K562 (cell line): ENCODE data around the gene ATXN1. TPM values are rescaled to one million over a fixed set of nuclear protein-coding genes. Genes with fewer than 3 reads are reported as not detected.
A peak's percentile ranks its signal among the peaks of the same experiment; 100 is the strongest.

Source experiments
- ARID2 ChIP-seq: fragments of 450-650 bp; IDR thresholded peaks from 2 replicates; pipeline ENCODE4 v1.6.1; 2017; ENCODE audit warnings: antibody characterized with exemption, mild to moderate bottlenecking
- CAMTA2 ChIP-seq: fragments of 250-450 bp; sonication (Bioruptor Pico); conservative IDR thresholded peaks from 2 replicates; pipeline ENCODE4 v1.5.1; 2022
- ILF3 ChIP-seq: fragments of 450-650 bp; IDR thresholded peaks from 2 replicates; pipeline ENCODE4 v1.6.1; 2018; ENCODE audit warnings: antibody characterized with exemption, mild to moderate bottlenecking, moderate library complexity, borderline replicate concordance
- MYNN ChIP-seq, 2 experiments: sonication (generic); formaldehyde crosslinking in 1 of 2; IDR thresholded peaks; 2 replicates each; pipeline versions ENCODE4 v1.5.0 to v1.6.1; 2016 to 2020; ENCODE audit warnings: antibody characterized with exemption in 1 of 2, missing genetic modification reagents in 1 of 2
- NFATC3 ChIP-seq: fragments of 450-650 bp; IDR thresholded peaks from 2 replicates; pipeline ENCODE4 v1.6.1; 2017; ENCODE audit warnings: mild to moderate bottlenecking
- OTX1 ChIP-seq: fragments of 450-650 bp; formaldehyde crosslinking; IDR thresholded peaks from 2 replicates; pipeline ENCODE4 v1.4.0; 2022; ENCODE audit warnings: mild to moderate bottlenecking
- RBM39 ChIP-seq: fragments of 200-400 bp; formaldehyde crosslinking; optimal IDR thresholded peaks from 2 replicates; pipeline ENCODE3; 2018; ENCODE audit warnings: low read depth, low read length
- RHOXF2B ChIP-seq: fragments of 250-450 bp; sonication (Bioruptor Pico); conservative IDR thresholded peaks from 2 replicates; pipeline ENCODE4 v1.5.1; 2021
- SAFB2 ChIP-seq: fragments of 200-400 bp; formaldehyde crosslinking; IDR thresholded peaks from 2 replicates; pipeline ENCODE4 v1.6.1; 2018; ENCODE audit warnings: borderline replicate concordance, low read length, low read depth, moderate library complexity; ENCODE audit not compliant: severe bottlenecking
- SUPT5H ChIP-seq: fragments of 450-650 bp; IDR thresholded peaks from 2 replicates; pipeline ENCODE4 v1.6.1; 2016
- TCF15 ChIP-seq: fragments of 250-450 bp; sonication (Bioruptor Pico); IDR thresholded peaks from 2 replicates; pipeline ENCODE4 v1.8.0; 2022; ENCODE audit warnings: moderate library complexity, mild to moderate bottlenecking, inconsistent platforms
- TFE3 ChIP-seq: fragments of 450-650 bp; formaldehyde crosslinking; IDR thresholded peaks from 2 replicates; pipeline ENCODE4 v1.4.0; 2020; ENCODE audit warnings: mild to moderate bottlenecking, mixed read lengths
- TOE1 ChIP-seq, 2 experiments: fragments of 450-650 bp in 1 of 2; sonication (generic) in 1 of 2; formaldehyde crosslinking in 1 of 2; IDR thresholded peaks; 2 replicates each; pipeline versions ENCODE4 v1.7.1 to v1.8.0; 2016 to 2022; ENCODE audit warnings: borderline replicate concordance in 2 of 2, mild to moderate bottlenecking in 2 of 2, antibody characterized with exemption in 1 of 2, inconsistent platforms in 1 of 2, low read depth in 1 of 2, missing genetic modification reagents in 1 of 2, moderate library complexity in 1 of 2
- ZBTB8A ChIP-seq: fragments of 450-650 bp; IDR thresholded peaks from 2 replicates; pipeline ENCODE4 v1.6.1; 2018; ENCODE audit warnings: mild to moderate bottlenecking, moderate library complexity; ENCODE audit not compliant: partially characterized antibody
- ZNF24 ChIP-seq: fragments of 450-650 bp; IDR thresholded peaks from 2 replicates; pipeline ENCODE4 v1.6.1; 2016
- ZNF318 ChIP-seq, 2 experiments: fragments of 450-650 bp; IDR thresholded peaks; 2 replicates each; pipeline ENCODE4 v1.6.1; 2016; ENCODE audit warnings: mild to moderate bottlenecking in 2 of 2, borderline replicate concordance in 1 of 2, low read depth in 1 of 2, moderate library complexity in 1 of 2
- ZNF41 ChIP-seq: fragments of 250-450 bp; sonication (Bioruptor Pico); conservative IDR thresholded peaks from 2 replicates; pipeline ENCODE4 v1.4.0; 2020; ENCODE audit warnings: mild to moderate bottlenecking
- polyA plus RNA-seq, 8 experiments: library from polyadenylated mRNA; depleted of rRNA in 4 of 8; stranded (reverse) in 5 of 8; unstranded in 3 of 8; fragments of >200 nt; fragmentation: Nextera tagmentation in 2 of 8; fragmentation: Illumina TruSeq in 1 of 8; extraction: Ambion mirVana in 2 of 8; extraction: Trizol in 1 of 8; gene quantifications; 2 replicates each; pipeline versions ENCODE4 v1.2.1 to v1.2.3, GENCODE V29; 2011 to 2014; ENCODE audit warnings: inconsistent platforms in 1 of 8, missing spikeins in 1 of 8
- total RNA-seq, 7 experiments: library from RNA; depleted of rRNA in 6 of 7; stranded (reverse); fragments of >200 nt in 6 of 7; fragmentation: Illumina TruSeq in 2 of 7; extraction: Trizol in 2 of 7; gene quantifications; 2 replicates each; pipeline versions ENCODE4 v1.2.1 to v1.2.3, GENCODE V29; 2011 to 2021; ENCODE audit warnings: low replicate concordance in 1 of 7

The ATXN1 gene
- total and polyA plus RNA-seq, 9 of the 15 experiments (the other 6 are each of a cell fraction or from before 2014, with no cell fraction given), result under 0.01 to 1.2 (median 0.58) TPM

DNA sequence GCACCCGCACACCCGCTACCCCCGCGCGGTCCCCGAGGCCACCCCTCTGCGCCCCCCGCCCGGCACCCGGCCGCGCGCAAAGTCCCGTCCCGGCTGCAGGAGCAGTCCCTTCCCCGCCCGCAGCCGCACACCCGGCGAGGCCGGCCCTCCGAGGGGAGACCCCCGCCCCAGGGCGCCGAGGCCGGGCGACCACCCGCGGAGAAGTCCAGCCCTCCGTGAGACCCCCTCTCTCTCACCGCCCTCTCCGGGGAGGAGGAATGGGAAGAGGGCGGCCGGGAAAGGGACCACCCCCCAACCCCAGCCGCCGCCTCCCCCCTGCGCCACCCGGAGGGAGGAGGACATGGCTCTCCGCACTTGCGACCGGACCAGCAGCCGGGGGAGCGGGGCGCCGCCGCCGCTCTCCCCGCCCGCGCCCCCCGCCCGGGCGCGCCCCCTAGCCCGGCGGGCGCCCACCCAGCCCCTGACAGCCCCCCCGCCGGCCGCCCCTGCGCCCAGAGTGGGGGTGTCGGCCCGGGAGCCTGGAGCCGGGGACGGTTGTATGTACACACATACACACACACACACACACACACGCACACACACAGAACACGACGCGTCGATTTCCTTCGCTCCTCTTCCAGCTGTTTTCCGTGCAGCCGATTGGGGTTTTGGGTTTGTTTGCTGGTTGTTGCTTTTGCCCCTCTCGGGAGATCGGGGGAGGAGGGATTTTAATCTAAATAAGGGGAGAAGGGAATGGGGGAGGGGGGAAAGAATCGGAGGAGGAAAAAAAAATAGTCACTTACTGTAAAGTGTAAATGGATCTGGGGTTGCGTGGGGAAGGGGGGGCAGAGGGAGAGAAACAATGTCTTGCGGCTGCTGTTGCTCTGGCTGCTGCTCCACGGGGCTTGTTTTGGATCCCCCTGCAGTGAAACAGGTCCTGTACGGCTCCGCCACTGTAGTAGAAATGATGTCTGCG lies at the start of gene ATXN1 (continued):
- TF ChIP-seq TFE3 (CRISPR knock-in tag) (no peak), RBM39 (no peak), OTX1 (CRISPR knock-in tag) (peak; percentile 45; the same call in 1 of the 2 replicates), ZBTB8A (no peak), RHOXF2B (CRISPR knock-in tag) (no peak), ILF3 (no peak), ZNF41 (CRISPR knock-in tag) (no peak), ARID2 (no peak), ZNF24 (no peak), ZNF318 (IDR thresholded peaks at IDR 0.05; ENCODE audit: borderline replicate concordance in 1 of 2, low read depth in 1 of 2) (no peak), CAMTA2 (CRISPR knock-in tag) (no peak), TOE1 (IDR thresholded peaks at IDR 0.05; ENCODE audit: borderline replicate concordance) (no peak), TOE1 (CRISPR knock-in tag; IDR thresholded peaks at IDR 0.05; ENCODE audit: borderline replicate concordance, low read depth) (no peak), SUPT5H (peak; percentile 34; the same call in 1 of the 2 replicates), SAFB2 (no peak), NFATC3 (no peak), MYNN (IDR thresholded peaks at IDR 0.05) (no peak), MYNN (CRISPR knock-in tag; IDR thresholded peaks at IDR 0.05) (no peak), TCF15 (CRISPR knock-in tag) (no peak)
